ENCODE results near the gene F11. TPM values are rescaled to one million over a fixed set of nuclear protein-coding genes. Genes with fewer than 3 reads are reported as not detected.

Gene F11
- total RNA-seq, 2 experiments from 2014 or later = not detected

DNA sequence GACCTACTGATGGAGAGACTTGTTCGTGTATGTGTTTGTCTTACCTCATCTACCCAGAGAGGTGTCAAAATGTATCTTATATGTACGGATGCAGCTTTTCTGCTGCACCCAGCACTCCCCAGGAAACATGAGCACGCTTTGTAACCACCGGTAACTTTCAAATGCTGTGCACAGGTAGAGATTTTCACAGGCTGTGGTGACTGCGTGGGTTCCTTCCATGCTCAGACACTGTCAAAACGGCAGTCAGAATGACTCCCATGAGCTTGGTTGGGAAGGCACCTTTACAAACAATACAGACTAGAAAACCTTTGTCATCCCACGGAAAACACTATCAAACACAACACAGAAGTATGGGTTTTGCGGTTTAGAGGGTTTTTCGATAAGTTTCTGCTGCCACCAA is 28.2 kb downstream of the F11 start:
- peaks cover 8% of the 10 kb centered on the region for H3K4me1 Mint-ChIP-seq (ENCODE audit: low read depth)
- intact Hi-C loops (cut with DNase I, micrococcal nuclease) = no loop called here
- Histone ChIP-seq H3K4me1 (ENCODE audit: insufficient read depth, low read length) (no peaks in the 10 kb centered on the region), H3K27ac (ENCODE audit: low read depth in 1 of 2, low read length in 2 of 2) (no peak overlapping the region), H3K27me3 (ENCODE audit: control insufficient read depth in 1 of 2, insufficient read depth in 2 of 2, low read length in 2 of 2) (peaks cover 10 to 23% of the 10 kb centered on the region in 2 experiments), H3K9me3 (ENCODE audit: control insufficient read depth in 1 of 2, insufficient read depth in 1 of 2, low read length in 2 of 2) (peaks cover 0 to 3% of the 10 kb centered on the region in 2 experiments), H3K36me3 (ENCODE audit: insufficient read depth, low read length) (no peaks in the 10 kb centered on the region), H3K4me3 (ENCODE audit: low read length) (no peak overlapping the region)
- ChIA-PET CTCF (no interaction called here), POLR2A (no interaction called here)
- no peak overlapping the region for H3K27ac Mint-ChIP-seq
- no peaks in the 10 kb centered on the region for H3K36me3 Mint-ChIP-seq (ENCODE audit: low read depth)
- no peaks in the 10 kb centered on the region for H3K9me3 Mint-ChIP-seq
- no peak overlapping the region for H3K4me3 Mint-ChIP-seq
- DNase-seq (no peak), ATAC-seq (ENCODE audit: poor library complexity) (no peak)
- TF ChIP-seq, protein P1, sequence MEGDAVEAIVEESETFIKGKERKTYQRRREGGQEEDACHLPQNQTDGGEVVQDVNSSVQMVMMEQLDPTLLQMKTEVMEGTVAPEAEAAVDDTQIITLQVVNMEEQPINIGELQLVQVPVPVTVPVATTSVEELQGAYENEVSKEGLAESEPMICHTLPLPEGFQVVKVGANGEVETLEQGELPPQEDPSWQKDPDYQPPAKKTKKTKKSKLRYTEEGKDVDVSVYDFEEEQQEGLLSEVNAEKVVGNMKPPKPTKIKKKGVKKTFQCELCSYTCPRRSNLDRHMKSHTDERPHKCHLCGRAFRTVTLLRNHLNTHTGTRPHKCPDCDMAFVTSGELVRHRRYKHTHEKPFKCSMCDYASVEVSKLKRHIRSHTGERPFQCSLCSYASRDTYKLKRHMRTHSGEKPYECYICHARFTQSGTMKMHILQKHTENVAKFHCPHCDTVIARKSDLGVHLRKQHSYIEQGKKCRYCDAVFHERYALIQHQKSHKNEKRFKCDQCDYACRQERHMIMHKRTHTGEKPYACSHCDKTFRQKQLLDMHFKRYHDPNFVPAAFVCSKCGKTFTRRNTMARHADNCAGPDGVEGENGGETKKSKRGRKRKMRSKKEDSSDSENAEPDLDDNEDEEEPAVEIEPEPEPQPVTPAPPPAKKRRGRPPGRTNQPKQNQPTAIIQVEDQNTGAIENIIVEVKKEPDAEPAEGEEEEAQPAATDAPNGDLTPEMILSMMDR (IDR thresholded peaks at IDR 0.05) = no peak
- H3K27me3 Mint-ChIP-seq = peaks cover 59% of the 10 kb centered on the region

DNA sequence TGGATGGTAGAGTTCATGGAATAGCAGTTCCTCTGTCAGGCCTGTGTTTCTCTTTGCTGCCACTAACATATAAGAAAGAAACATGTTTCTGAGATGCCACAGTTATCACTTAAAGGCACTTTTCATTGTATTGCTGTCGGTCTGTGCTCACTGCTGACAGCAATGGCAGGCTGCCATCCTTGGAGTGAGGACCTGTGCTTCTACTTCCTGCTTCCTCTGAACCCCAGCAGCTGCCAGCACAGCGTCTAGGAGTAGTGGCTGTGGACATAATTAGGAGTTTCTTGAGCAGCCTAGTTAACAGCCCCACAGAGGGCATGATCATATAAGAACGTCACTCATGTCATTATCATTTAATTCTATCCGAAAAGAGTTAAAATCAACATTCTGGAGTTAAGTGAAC is 30.5 kb downstream of the F11 start:
- Mint-ChIP-seq H3K9me3 (no peaks in the 10 kb centered on the region), H3K4me1 (ENCODE audit: low read depth) (peaks cover 8% of the 10 kb centered on the region), H3K36me3 (ENCODE audit: low read depth) (no peaks in the 10 kb centered on the region), H3K4me3 (no peak overlapping the region), H3K27me3 (peaks cover 72% of the 10 kb centered on the region), H3K27ac (no peak overlapping the region)
- Histone ChIP-seq H3K27me3 (ENCODE audit: control insufficient read depth in 1 of 2, insufficient read depth in 2 of 2, low read length in 2 of 2) (peaks cover 10 to 25% of the 10 kb centered on the region in 2 experiments), H3K36me3 (ENCODE audit: insufficient read depth, low read length) (no peaks in the 10 kb centered on the region), H3K4me1 (ENCODE audit: insufficient read depth, low read length) (no peaks in the 10 kb centered on the region), H3K27ac (ENCODE audit: low read depth in 1 of 2, low read length in 2 of 2) (no peak overlapping the region), H3K4me3 (ENCODE audit: low read length) (no peak overlapping the region), H3K9me3 (ENCODE audit: control insufficient read depth in 1 of 2, insufficient read depth in 1 of 2, low read length in 2 of 2) (peaks cover 0 to 3% of the 10 kb centered on the region in 2 experiments)
- TF ChIP-seq, protein P1 (IDR thresholded peaks at IDR 0.05) = no peak
- ATAC-seq (ENCODE audit: poor library complexity) = no peak
- no peak for DNase-seq
- CTCF ChIA-PET = no interaction called here
- intact Hi-C loops (cut with DNase I, micrococcal nuclease) = no loop called here
- POLR2A ChIA-PET = no interaction called here

DNA sequence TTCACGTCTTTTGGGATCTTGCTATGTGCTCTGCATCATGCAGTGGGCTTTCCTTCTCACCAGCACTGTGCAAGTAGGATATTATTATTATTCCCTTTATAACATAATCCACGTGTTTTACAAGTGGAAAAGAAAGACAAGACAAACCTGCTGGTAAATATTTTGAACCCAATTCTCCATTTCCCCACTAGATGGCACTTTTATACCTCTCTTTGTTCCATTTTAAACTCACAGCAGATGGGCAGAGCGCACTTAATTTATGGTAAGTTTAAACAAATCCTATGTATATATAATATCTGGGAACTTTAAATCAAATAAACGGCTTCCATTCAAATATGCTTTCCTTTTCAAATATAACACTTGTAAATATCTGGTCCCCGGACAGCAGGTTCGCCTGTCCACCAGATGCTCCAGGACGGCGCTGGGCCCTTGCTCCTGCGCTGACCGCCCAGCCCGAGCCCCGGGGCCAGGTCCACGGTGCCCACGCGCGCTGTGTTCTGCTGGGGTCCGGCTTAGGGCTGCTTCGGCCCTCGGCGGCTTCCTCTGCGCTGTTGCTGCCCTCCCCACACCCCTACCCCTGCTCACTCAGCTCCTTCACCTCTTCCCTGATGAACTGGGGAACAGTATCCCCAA is 31.1 kb downstream of the F11 start:
- ATAC-seq (ENCODE audit: poor library complexity) = no peak

More for the DNA sequence above, 31.1 kb downstream of the F11 start:
- Histone ChIP-seq H3K4me3 (ENCODE audit: low read length) (no peak overlapping the region), H3K4me1 (ENCODE audit: insufficient read depth, low read length) (no peaks in the 10 kb centered on the region), H3K27me3 (ENCODE audit: control insufficient read depth in 1 of 2, insufficient read depth in 2 of 2, low read length in 2 of 2) (peaks cover 10 to 25% of the 10 kb centered on the region in 2 experiments), H3K9me3 (ENCODE audit: control insufficient read depth in 1 of 2, insufficient read depth in 1 of 2, low read length in 2 of 2) (peaks cover 0 to 3% of the 10 kb centered on the region in 2 experiments), H3K36me3 (ENCODE audit: insufficient read depth, low read length) (no peaks in the 10 kb centered on the region), H3K27ac (ENCODE audit: low read depth in 1 of 2, low read length in 2 of 2) (no peak overlapping the region)
- POLR2A ChIA-PET = no interaction called here
- Mint-ChIP-seq H3K9me3 (no peaks in the 10 kb centered on the region), H3K27me3 (peaks cover 72% of the 10 kb centered on the region), H3K27ac (no peak overlapping the region), H3K4me1 (ENCODE audit: low read depth) (peaks cover 8% of the 10 kb centered on the region), H3K36me3 (ENCODE audit: low read depth) (no peaks in the 10 kb centered on the region), H3K4me3 (no peak overlapping the region)
- CTCF ChIA-PET = no interaction called here
- peak in 3 of 14 experiments; percentile 23 to 30 (median 26) for DNase-seq
- TF ChIP-seq, protein P1 (IDR thresholded peaks at IDR 0.05) = peak; percentile 55
- intact Hi-C loops (cut with DNase I, micrococcal nuclease) = no loop called here
